ENCODE results near the gene RPL37A. TPM values are rescaled to one million over a fixed set of nuclear protein-coding genes. Genes with fewer than 3 reads are reported as not detected.

The RPL37A gene
- total and polyA plus RNA-seq, 12 donors, result 1,773 to 6,100 (median 2,062) TPM

DNA sequence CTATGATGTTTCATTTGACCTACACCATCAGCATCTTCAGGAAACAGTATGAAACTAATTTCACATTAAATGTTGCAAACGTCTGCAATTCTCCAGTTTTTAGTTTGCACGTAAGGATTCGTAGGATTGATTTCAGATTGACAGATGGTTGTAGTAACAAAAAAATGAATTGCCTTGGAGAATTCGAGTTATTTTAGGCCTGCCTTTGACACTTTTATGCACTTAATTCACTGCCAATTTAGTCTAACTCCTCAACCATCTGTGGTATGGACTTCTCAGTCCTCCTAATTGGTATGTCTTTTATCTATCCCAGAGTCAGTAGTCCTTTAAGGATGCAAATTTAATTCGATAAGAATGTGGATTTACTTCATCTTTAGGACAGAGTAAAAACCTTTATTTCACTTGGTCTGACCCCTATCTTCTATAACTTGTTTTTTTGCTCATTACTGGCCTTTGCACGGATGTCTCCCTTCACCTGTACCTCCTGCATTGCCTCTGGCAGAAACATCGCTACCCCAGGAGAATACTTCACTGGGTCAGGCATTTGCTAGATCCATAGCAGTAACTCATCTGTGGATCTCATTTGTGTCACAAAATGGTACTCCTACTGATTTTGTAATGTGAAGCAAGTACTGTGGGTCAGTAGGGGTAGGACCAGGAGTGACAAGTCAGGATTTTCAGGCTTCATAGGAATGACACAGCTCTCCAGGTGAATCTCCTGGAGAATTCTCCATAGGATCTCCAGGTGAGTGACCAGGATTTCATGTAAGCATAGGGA is 3.9 kb downstream of the RPL37A start:
- no peaks in the 10 kb centered on the region for H3K27me3 ChIP-seq
- ATAC-seq (no peak), DNase-seq (no peak)
- H3K9me3 ChIP-seq, result no peaks in the 10 kb centered on the region
- H3K4me3 ChIP-seq, result no peak overlapping the region
- WGBS, 2 donors, result 84 to 88% methylated on average over 7 of the region's 7 CpGs
- intact Hi-C loops (cut with DNase I), result no loop called here
- peaks cover 0 to 67% (median 30%) of the 10 kb centered on the region in 9 donors for H3K36me3 ChIP-seq
- H3K4me1 ChIP-seq, result peaks cover 6 to 39% (median 25%) of the 10 kb centered on the region in 9 donors
- H3K27ac ChIP-seq, result no peak overlapping the region
- TF ChIP-seq CTCF (IDR thresholded peaks at IDR 0.05), result no peak

DNA sequence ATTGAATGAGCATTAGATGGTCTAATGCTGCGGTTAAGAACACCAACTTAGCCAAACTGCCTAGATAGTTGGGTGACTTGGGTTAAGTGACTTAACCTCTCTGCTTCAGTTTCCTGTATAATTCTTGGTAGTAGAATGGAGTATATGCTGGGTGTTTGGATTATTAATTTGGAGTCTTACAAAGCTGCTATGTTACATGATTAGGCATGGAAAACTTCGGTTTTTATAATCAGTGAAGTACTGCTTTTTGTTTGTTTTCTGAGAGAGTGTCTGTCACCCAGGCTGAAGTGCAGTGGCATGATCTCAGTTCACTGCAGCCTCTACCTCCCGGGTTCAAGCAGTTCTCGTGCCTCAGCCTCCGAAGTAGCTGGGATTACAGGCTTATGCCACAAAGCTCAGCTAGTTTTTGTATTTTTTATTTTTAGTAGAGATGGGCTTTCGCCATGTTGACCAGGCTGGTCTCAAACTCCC is 4.5 kb downstream of the RPL37A start:
- no peak overlapping the region for H3K27ac ChIP-seq
- WGBS, 2 donors, result 90 to 91% methylated on average over 6 of the region's 6 CpGs
- no peak for TF ChIP-seq CTCF (IDR thresholded peaks at IDR 0.05)
- ATAC-seq (no peak), DNase-seq (no peak)
- no peak overlapping the region for H3K4me3 ChIP-seq
- peaks cover 6 to 32% (median 24%) of the 10 kb centered on the region in 9 donors for H3K4me1 ChIP-seq
- no peaks in the 10 kb centered on the region for H3K27me3 ChIP-seq
- peaks cover 0 to 67% (median 30%) of the 10 kb centered on the region in 9 donors for H3K36me3 ChIP-seq
- H3K9me3 ChIP-seq, result no peaks in the 10 kb centered on the region
- intact Hi-C loops (cut with DNase I), result no loop called here

GRCh38 chr2:216503697-216504375 is 5.2 kb downstream of the RPL37A start:
- H3K4me1 ChIP-seq, result peaks cover 6 to 34% (median 25%) of the 10 kb centered on the region in 9 donors
- intact Hi-C loops (cut with DNase I), result no loop called here
- no peak for TF ChIP-seq CTCF (IDR thresholded peaks at IDR 0.05)
- peak overlapping the region in 1 of 10 donors; percentile 11 for H3K27ac ChIP-seq
- H3K36me3 ChIP-seq, result peaks cover 0 to 67% (median 30%) of the 10 kb centered on the region in 9 donors
- WGBS, 2 donors, result 63 to 72% methylated on average over 5 of the region's 5 CpGs
- H3K4me3 ChIP-seq, result no peak overlapping the region
- H3K9me3 ChIP-seq, result no peaks in the 10 kb centered on the region
- ATAC-seq (no peak), DNase-seq (no peak)
- H3K27me3 ChIP-seq, result no peaks in the 10 kb centered on the region

DNA sequence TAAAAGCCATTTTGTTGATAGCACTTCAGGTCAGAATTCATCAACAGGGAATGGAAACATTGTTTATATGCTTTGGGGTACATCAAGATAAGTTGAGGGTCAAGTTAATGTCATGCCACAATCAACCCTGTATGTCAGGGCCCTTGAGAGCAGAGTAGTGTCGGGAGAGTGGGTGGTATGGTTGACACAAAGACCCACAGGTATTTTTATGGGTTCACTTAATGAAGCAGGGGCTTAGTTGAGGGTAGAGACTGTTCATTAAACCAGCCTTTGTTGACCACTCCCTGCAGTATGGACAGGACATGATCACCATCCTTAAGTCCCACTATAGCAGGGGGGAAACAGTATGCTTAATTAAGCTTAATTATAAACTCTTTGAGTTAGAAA is 5.7 kb downstream of the RPL37A start:
- Histone ChIP-seq H3K9me3 (no peaks in the 10 kb centered on the region), H3K4me1 (peaks cover 6 to 32% (median 24%) of the 10 kb centered on the region in 9 donors), H3K4me3 (no peak overlapping the region), H3K27ac (peak overlapping the region in 1 of 10 donors; percentile 11), H3K36me3 (peaks cover 0 to 67% (median 30%) of the 10 kb centered on the region in 9 donors), H3K27me3 (no peaks in the 10 kb centered on the region)
- no peak for TF ChIP-seq CTCF (IDR thresholded peaks at IDR 0.05)
- ATAC-seq, result no peak
- 52 to 80% methylated on average over 1 of the region's 1 CpG for WGBS, 2 donors
- intact Hi-C loops (cut with DNase I), result no loop called here
- no peak for DNase-seq

All from heart right ventricle (tissue), 16 donors.